Stimulated activated CD8-positive, alpha-beta memory T cell treated with anti-CD3 and anti-CD28 coated beads, Interleukin-7, amount 100 ng/mL, for 24 hours (primary cell): ENCODE results near the gene CACNA1A.

Experiments
- DNase-seq: peaks from one replicate; pipeline ENCODE4 v3.0.0-alpha.2; 2020; ENCODE audit warnings: low read depth

The CACNA1A gene

GRCh38 chr19:13309864-13310263 is 196.4 kb downstream of the CACNA1A start:
- DNase-seq: no peak

GRCh38 chr19:13303381-13304129 is 202.7 kb downstream of the CACNA1A start:
- no peak for DNase-seq

GRCh38 chr19:13302526-13303270 is 203.6 kb downstream of the CACNA1A start:
- no peak for DNase-seq

- no peak for DNase-seq
These were observed 204.5 kb downstream of the CACNA1A start for GRCh38 chr19:13301627-13302334.

GRCh38 chr19:13300421-13301030 is 205.8 kb downstream of the CACNA1A start:
- DNase-seq: no peak

- DNase-seq: no peak
These were observed 206.4 kb downstream of the CACNA1A start for GRCh38 chr19:13299838-13300237.

GRCh38 chr19:13298565-13299481 is 207.5 kb downstream of the CACNA1A start:
- DNase-seq: no peak

GRCh38 chr19:13297023-13297422 is 209.3 kb downstream of the CACNA1A start:
- DNase-seq: no peak

- DNase-seq: no peak
These were observed 211.3 kb downstream of the CACNA1A start for GRCh38 chr19:13294812-13295567.

GRCh38 chr19:13291913-13292312 is 214.4 kb downstream of the CACNA1A start:
- DNase-seq: no peak

- DNase-seq: no peak
These were observed 215.5 kb downstream of the CACNA1A start for GRCh38 chr19:13290741-13291140.

GRCh38 chr19:13289295-13289694 is 217.0 kb downstream of the CACNA1A start:
- no peak for DNase-seq

- DNase-seq: no peak
These were observed 219.9 kb downstream of the CACNA1A start for GRCh38 chr19:13286195-13286985.

- no peak for DNase-seq
These were observed 221.1 kb downstream of the CACNA1A start for GRCh38 chr19:13284929-13285928.

- no peak for DNase-seq
These were observed 222.4 kb downstream of the CACNA1A start for GRCh38 chr19:13283871-13284270.

GRCh38 chr19:13282486-13283065 is 223.7 kb downstream of the CACNA1A start:
- DNase-seq: no peak

- DNase-seq: no peak
These were observed 224.6 kb downstream of the CACNA1A start for GRCh38 chr19:13281567-13282291.
